HepG2 (cell line): ENCODE measurements around the gene ZNF608. TPM values are rescaled to one million over a fixed set of nuclear protein-coding genes. Genes with fewer than 3 reads are reported as not detected.

ENCODE experiments used
- ATAC-seq: fragments of 200-7000 bp; cut with Tn5 transposase; 3 replicates; pipeline ENCODE4 v1.9.1; 2020; ENCODE audit warnings: mild to moderate bottlenecking, moderate library complexity
- BruUV-seq: library from RNA; stranded (reverse); fragments of 400-500 nt; replicated peaks from 2 replicates; lab custom pipeline; 2021; lab: Mats Ljungman, UMichigan
- CTCF ChIA-PET: fragments of 300-600 bp; formaldehyde crosslinking; extraction: SDS; loops from one replicate; lab custom pipeline; 2021; ENCODE audit warnings: low total read pairs, inconsistent platforms, low intra/inter-chr PET ratio; lab: Yijun Ruan, JAX
- POLR2A ChIA-PET: fragments of 350-600 bp; sonication (Branson Sonifier 250); formaldehyde crosslinking; loops from one replicate; lab custom pipeline; 2020; ENCODE audit warnings: antibody characterized with exemption, inconsistent platforms; lab: Yijun Ruan, JAX
- DNase-seq: peaks from one replicate; pipeline ENCODE4 v3.0.0-alpha.2; 2015; ENCODE audit warnings: low spot score
- FAIRE-seq: peaks from 3 replicates; lab custom pipeline; 2011; peaks lifted over from hg19 to GRCh38; lab: Jason Lieb, UNC
- H2AFZ ChIP-seq: one replicate; pipeline ENCODE4 v1.6.1; 2011; ENCODE audit warnings: low read length, inconsistent platforms
- H3K27ac ChIP-seq: fragments of 300-600 bp; 3 replicates; pipeline ENCODE4 v1.8.0; 2011; ENCODE audit warnings: mixed run types, mild to moderate bottlenecking, mixed read lengths, low read length, inconsistent platforms; ENCODE audit not compliant: insufficient read depth; ENCODE audit errors: extremely low read length
- H3K27me3 ChIP-seq, 2 experiments: fragments of 200-600 bp in 1 of 2; 2 replicates in 1 of 2; 3 replicates in 1 of 2; pipeline versions ENCODE4 v1.6.0 to v1.8.0; 2011; ENCODE audit warnings: low read length in 2 of 2, mild to moderate bottlenecking in 2 of 2, moderate library complexity in 2 of 2, inconsistent platforms in 1 of 2; ENCODE audit not compliant: insufficient read depth in 2 of 2, control insufficient read depth in 1 of 2
- H3K36me3 ChIP-seq, 2 experiments: fragments of 200-600 bp in 1 of 2; replicated peaks in 1 of 2; 2 replicates in 1 of 2; 3 replicates in 1 of 2; pipeline versions ENCODE4 v1.5.1 to v1.8.0; 2011; ENCODE audit warnings: low read length in 2 of 2, inconsistent platforms in 1 of 2; ENCODE audit not compliant: insufficient read depth in 2 of 2, control insufficient read depth in 1 of 2
- H3K4me1 ChIP-seq: 2 replicates; pipeline ENCODE4 v1.5.1; 2012; ENCODE audit warnings: low read length, inconsistent platforms; ENCODE audit not compliant: insufficient read depth
- H3K4me2 ChIP-seq: 2 replicates; pipeline ENCODE4 v1.6.0; 2011; ENCODE audit warnings: low read depth, low read length, inconsistent platforms
- H3K4me3 ChIP-seq, 3 experiments: fragments of 200-600 bp in 1 of 3; sonication (generic), shearing (Covaris generic) in 1 of 3; replicated peaks in 1 of 3; 2 replicates each; pipeline ENCODE4 v1.5.1; 2011 to 2016; ENCODE audit warnings: low read length in 3 of 3, inconsistent platforms in 2 of 3, low read depth in 2 of 3, mild to moderate bottlenecking in 2 of 3, control low read depth in 1 of 3, mixed read lengths in 1 of 3; ENCODE audit not compliant: insufficient read depth in 1 of 3
- H3K79me2 ChIP-seq: one replicate; pipeline ENCODE4 v1.6.1; 2011; ENCODE audit warnings: low read length, inconsistent platforms; ENCODE audit not compliant: insufficient read depth
- H3K9ac ChIP-seq: 2 replicates; pipeline ENCODE4 v1.6.0; 2011; ENCODE audit warnings: mild to moderate bottlenecking, low read depth, low read length, inconsistent platforms; ENCODE audit not compliant: insufficient read depth
- H3K9me3 ChIP-seq: 2 replicates; pipeline ENCODE4 v1.5.1; 2012; ENCODE audit warnings: mild to moderate bottlenecking, low read length
- H4K20me1 ChIP-seq: 2 replicates; pipeline ENCODE4 v1.6.0; 2011; ENCODE audit warnings: inconsistent platforms, mild to moderate bottlenecking, low read length, moderate library complexity; ENCODE audit not compliant: insufficient read depth
- BCL6 ChIP-seq: IDR thresholded peaks from 2 replicates; pipeline ENCODE4 v1.6.1; 2016; ENCODE audit warnings: missing genetic modification reagents, missing compliant biosample characterization
- BRD4 ChIP-seq: sonication (generic); formaldehyde crosslinking; IDR thresholded peaks from 2 replicates; pipeline ENCODE4 v1.4.0; 2020; ENCODE audit warnings: missing genetic modification reagents
- FLYWCH1 ChIP-seq: sonication (generic); formaldehyde crosslinking; IDR thresholded peaks from 2 replicates; pipeline ENCODE4 v1.8.1; 2023; ENCODE audit warnings: mild to moderate bottlenecking, missing genetic modification reagents
- HNRNPK ChIP-seq: fragments of 200-400 bp; formaldehyde crosslinking; IDR thresholded peaks from 2 replicates; pipeline ENCODE4 v1.6.1; 2018; ENCODE audit warnings: low read length, low read depth, moderate library complexity, mild to moderate bottlenecking; ENCODE audit not compliant: poor library complexity, severe bottlenecking
- ISX ChIP-seq: sonication (generic); formaldehyde crosslinking; conservative IDR thresholded peaks from 2 replicates; pipeline ENCODE4 v1.5.0; 2020; ENCODE audit warnings: missing genetic modification reagents
- KLF9 ChIP-seq: IDR thresholded peaks from 2 replicates; pipeline ENCODE4 v1.6.1; 2016; ENCODE audit warnings: low read depth
- KMT2B ChIP-seq: IDR thresholded peaks from 2 replicates; pipeline ENCODE4 v1.6.1; 2016; ENCODE audit warnings: missing genetic modification reagents, missing compliant biosample characterization
- NCOR1 ChIP-seq: fragments of 200-600 bp; sonication (generic); IDR thresholded peaks from 2 replicates; pipeline ENCODE4 v1.7.0; 2017; ENCODE audit warnings: antibody characterized with exemption, low read length, borderline replicate concordance
- SNAPC5 ChIP-seq: sonication (generic); formaldehyde crosslinking; IDR thresholded peaks from 2 replicates; pipeline ENCODE4 v1.8.1; 2023; ENCODE audit warnings: mild to moderate bottlenecking, missing genetic modification reagents, borderline replicate concordance
- SRSF4 ChIP-seq: fragments of 200-400 bp; formaldehyde crosslinking; IDR thresholded peaks from one replicate; pipeline ENCODE4 v1.6.1; 2018; ENCODE audit warnings: mild to moderate bottlenecking, low read depth, low read length, moderate library complexity; ENCODE audit not compliant: poor library complexity, severe bottlenecking
- STAT5B ChIP-seq: sonication (generic); formaldehyde crosslinking; IDR thresholded peaks from 2 replicates; pipeline ENCODE4 v1.4.0; 2020; ENCODE audit warnings: missing genetic modification reagents
- ZKSCAN5 ChIP-seq: sonication (generic); formaldehyde crosslinking; IDR thresholded peaks from 2 replicates; pipeline ENCODE4 v1.5.1; 2020; ENCODE audit warnings: mild to moderate bottlenecking, missing genetic modification reagents
- ZNF18 ChIP-seq: sonication (generic); formaldehyde crosslinking; IDR thresholded peaks from 2 replicates; pipeline ENCODE4 v1.8.0; 2022; ENCODE audit warnings: mild to moderate bottlenecking, missing genetic modification reagents; ENCODE audit not compliant: insufficient replicate concordance
- ZNF552 ChIP-seq: sonication (generic); formaldehyde crosslinking; IDR thresholded peaks from 2 replicates; pipeline ENCODE4 v1.9.0; 2022; ENCODE audit warnings: missing genetic modification reagents, mild to moderate bottlenecking, borderline replicate concordance
- ZNF597 ChIP-seq: sonication (generic); formaldehyde crosslinking; IDR thresholded peaks from 2 replicates; pipeline ENCODE4 v1.5.0; 2020; ENCODE audit warnings: missing genetic modification reagents
- ZNF780A ChIP-seq: sonication (generic); formaldehyde crosslinking; IDR thresholded peaks from 2 replicates; pipeline ENCODE4 v1.8.0; 2022; ENCODE audit warnings: mild to moderate bottlenecking, missing genetic modification reagents, moderate library complexity
- ZXDC ChIP-seq: sonication (generic); formaldehyde crosslinking; IDR thresholded peaks from 2 replicates; pipeline ENCODE4 v1.5.0; 2020; ENCODE audit warnings: mild to moderate bottlenecking, missing genetic modification reagents
- WGBS: methylation state at CpG from one replicate; pipeline ENCODE4 v1.1.6; 2017; ENCODE audit warnings: low lambda C conversion rate; 5-methylcytosine and 5-hydroxymethylcytosine counted together
- in situ Hi-C: cut with HindIII; loops from 2 replicates; pipeline ENCODE4 v1.10.0; 2017; ENCODE audit warnings: low pct_unique_long_range_greater_than_20kb; ENCODE audit not compliant: extremely low pct_ligation_motif_present
- intact Hi-C: fragments of 100-400 bp; cut with micrococcal nuclease; formaldehyde crosslinking; loops from one replicate; pipeline ENCODE4 v1.10.0; 2022; ENCODE audit not compliant: unreplicated experiment
- polyA plus RNA-seq, 8 experiments: library from polyadenylated mRNA; depleted of rRNA in 3 of 8; stranded (reverse) in 7 of 8; unstranded in 1 of 8; fragments of >200 nt; fragmentation: Illumina TruSeq in 4 of 8; extraction: Trizol in 4 of 8; gene quantifications; 2 replicates each; pipeline versions ENCODE4 v1.2.1 to v1.2.3, GENCODE V29; 2011 to 2016; ENCODE audit warnings: low read depth in 4 of 8, missing spikeins in 1 of 8, mixed read lengths in 1 of 8; ENCODE audit not compliant: insufficient read depth in 1 of 8
- total RNA-seq, 5 experiments: library from RNA; depleted of rRNA; stranded (reverse); fragments of >200 nt; fragmentation: Illumina TruSeq; extraction: Trizol; gene quantifications; 2 replicates each; pipeline ENCODE4 v1.2.3, GENCODE V29; 2016; ENCODE audit warnings: low read depth in 1 of 5

ZNF608 gene
- total and polyA plus RNA-seq, 2 of the 13 experiments (the other 11 are each of a cell fraction or from before 2014, with no cell fraction given): 0.66 to 0.91 TPM

- ChIA-PET CTCF (no interaction called here), POLR2A (no interaction called here)
- FAIRE-seq (no peak), ATAC-seq (no peak), DNase-seq (no peak)
- H3K27ac ChIP-seq: no peak overlapping the region
- H4K20me1 ChIP-seq: no peaks in the 10 kb centered on the region
- H3K79me2 ChIP-seq: no peaks in the 10 kb centered on the region
- intact Hi-C loops: no loop called here
- TF ChIP-seq SNAPC5 (CRISPR knock-in tag) (no peak), ZNF18 (CRISPR knock-in tag) (no peak), KMT2B (no peak), ZNF597 (CRISPR knock-in tag) (no peak), ZNF780A (CRISPR knock-in tag) (no peak), FLYWCH1 (CRISPR knock-in tag) (no peak), ZNF552 (CRISPR knock-in tag) (no peak), ISX (CRISPR knock-in tag) (no peak), SRSF4 (no peak), BCL6 (no peak), NCOR1 (no peak), BRD4 (CRISPR knock-in tag) (no peak), HNRNPK (no peak), STAT5B (CRISPR knock-in tag) (no peak), ZXDC (CRISPR knock-in tag) (no peak), KLF9 (CRISPR knock-in tag) (no peak), ZKSCAN5 (CRISPR knock-in tag) (no peak)
- H3K4me1 ChIP-seq: peaks cover 44% of the 10 kb centered on the region
- H3K27me3 ChIP-seq: peaks cover 0 to 19% of the 10 kb centered on the region in 2 experiments; a peak in 2 of 5 replicates
- WGBS: 53% methylated on average over 4 of the region's 4 CpGs
- H3K9me3 ChIP-seq: no peaks in the 10 kb centered on the region
- in situ Hi-C loops: no loop called here
- no peak overlapping the region for H3K9ac ChIP-seq
- no peak overlapping the region; a peak in 1 of 6 replicates for H3K4me3 ChIP-seq
- BruUV-seq: no TSS peak
- H3K4me2 ChIP-seq: peak overlapping the region; percentile 19; the same call in 1 of the 2 replicates
- H2AFZ ChIP-seq: no peak overlapping the region
- H3K36me3 ChIP-seq: no peaks in the 10 kb centered on the region
Measured at GRCh38 chr5:124742521-124742920, 3.9 kb downstream of the ZNF608 start.
